ENCODE data around the gene ABCD2.

ABCD2 gene

DNA sequence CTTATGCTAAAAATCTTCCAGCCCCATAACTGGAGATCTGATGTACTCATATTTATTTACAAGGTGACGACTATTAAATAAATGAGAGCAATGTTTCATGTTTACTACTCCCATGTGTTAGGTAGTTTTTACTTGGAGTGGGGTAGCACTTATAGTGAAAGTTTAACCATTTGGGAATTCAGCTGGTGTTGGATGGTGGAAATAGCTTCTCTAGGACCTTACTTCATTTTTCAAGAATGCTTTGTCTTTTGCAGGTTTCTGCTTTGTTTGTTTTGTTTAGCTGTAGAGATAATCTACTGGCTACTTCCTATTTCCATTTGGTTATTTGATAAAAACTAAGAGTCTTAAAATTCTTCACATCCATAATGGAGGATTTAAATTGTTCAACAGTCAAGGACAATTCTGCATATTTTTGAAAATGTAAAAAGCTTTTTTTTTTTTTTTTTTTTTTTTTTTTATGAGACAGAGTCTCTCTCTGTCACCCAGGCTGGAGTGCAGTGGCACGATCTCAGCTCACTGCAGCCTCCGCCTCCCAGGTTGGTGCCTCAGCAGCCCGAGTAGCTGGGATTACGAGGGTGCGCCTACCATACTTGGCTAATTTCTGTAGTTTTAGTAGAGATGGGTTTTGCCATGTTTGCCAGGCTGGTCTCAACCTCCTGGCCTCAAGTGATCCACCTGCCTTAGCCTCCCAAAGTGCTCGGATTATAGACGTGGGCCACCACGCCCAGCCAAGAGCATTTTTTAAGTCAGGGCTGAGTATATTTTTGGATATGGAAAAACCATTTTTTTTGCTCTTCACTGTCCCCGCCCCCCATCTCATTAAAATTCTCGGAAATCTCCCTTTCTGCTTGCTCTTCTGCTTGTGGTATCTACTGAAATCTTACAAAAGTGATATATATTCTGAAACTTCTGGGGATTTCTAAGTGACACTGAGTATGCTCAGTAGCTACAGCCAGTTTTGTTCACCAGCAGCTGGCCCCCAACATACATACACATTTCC, 1.4 kb upstream of the ABCD2 start:
- no peak for DNase-seq (ENCODE audit: extremely low read depth, low read depth)
- TF ChIP-seq, protein P1, sequence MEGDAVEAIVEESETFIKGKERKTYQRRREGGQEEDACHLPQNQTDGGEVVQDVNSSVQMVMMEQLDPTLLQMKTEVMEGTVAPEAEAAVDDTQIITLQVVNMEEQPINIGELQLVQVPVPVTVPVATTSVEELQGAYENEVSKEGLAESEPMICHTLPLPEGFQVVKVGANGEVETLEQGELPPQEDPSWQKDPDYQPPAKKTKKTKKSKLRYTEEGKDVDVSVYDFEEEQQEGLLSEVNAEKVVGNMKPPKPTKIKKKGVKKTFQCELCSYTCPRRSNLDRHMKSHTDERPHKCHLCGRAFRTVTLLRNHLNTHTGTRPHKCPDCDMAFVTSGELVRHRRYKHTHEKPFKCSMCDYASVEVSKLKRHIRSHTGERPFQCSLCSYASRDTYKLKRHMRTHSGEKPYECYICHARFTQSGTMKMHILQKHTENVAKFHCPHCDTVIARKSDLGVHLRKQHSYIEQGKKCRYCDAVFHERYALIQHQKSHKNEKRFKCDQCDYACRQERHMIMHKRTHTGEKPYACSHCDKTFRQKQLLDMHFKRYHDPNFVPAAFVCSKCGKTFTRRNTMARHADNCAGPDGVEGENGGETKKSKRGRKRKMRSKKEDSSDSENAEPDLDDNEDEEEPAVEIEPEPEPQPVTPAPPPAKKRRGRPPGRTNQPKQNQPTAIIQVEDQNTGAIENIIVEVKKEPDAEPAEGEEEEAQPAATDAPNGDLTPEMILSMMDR (IDR thresholded peaks at IDR 0.05; ENCODE audit: low read depth, low read length): no peak

DNA sequence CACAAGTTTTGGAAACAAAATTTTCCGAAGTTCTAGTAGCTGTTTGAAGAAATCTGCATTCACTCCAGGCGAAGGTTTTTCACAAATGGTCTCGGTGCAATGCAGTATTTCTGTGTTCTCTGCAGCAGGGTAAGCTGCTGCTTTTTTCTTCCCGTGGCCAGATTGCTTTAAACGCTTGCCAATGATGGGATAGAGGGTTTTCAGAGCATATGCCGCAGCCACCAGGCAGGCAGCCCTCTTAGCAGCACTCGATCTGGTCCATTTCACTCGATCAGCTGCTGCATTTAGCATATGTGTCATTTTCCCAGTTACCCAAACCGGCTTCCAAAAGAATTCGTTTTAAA, 315 bp downstream of the ABCD2 start:
- no peak for DNase-seq (ENCODE audit: extremely low read depth, low read depth)
- TF ChIP-seq, protein P1 (IDR thresholded peaks at IDR 0.05; ENCODE audit: low read depth, low read length): no peak

DNA sequence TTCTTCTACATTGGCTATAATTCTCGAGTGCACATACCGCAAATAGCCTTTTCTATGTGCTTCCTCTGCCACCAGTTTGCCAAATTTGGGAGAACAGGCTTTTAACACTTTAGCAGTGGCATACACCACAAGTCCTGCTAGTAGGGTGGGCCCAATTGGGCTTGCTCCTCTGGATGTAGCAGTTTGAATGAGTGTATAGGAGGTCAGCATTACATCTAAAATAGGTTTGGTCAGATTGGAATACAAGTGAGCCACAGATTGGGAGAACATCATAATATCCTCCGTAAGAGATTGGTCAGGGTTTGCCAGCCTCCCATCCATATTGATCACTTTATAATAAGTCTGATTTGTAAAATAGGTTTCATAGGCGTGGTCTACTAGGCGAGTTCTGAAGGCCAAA, 902 bp downstream of the ABCD2 start:
- DNase-seq (ENCODE audit: extremely low read depth, low read depth): no peak
- TF ChIP-seq, protein P1 (IDR thresholded peaks at IDR 0.05; ENCODE audit: low read depth, low read length): no peak

DNA sequence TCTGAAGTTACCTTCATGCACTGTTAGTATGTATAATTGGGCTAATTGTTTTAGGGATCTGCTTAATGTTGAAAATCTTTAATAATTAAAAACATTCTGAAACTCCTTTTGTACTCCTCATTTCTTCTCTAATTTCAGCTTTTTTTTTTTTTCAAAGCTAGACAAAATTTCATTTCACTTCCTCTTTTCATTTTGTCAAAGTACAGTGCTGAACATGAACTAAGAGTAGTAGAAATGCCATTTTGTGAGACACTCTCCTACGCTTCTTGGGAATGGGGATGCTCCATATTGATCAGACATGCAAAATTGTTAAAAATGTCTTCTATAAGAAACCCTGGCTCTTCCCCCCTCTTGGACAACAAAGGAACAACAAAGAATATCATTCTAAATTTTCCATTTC, 1.7 kb downstream of the ABCD2 start:
- DNase-seq (ENCODE audit: extremely low read depth, low read depth): no peak
- TF ChIP-seq, protein P1 (IDR thresholded peaks at IDR 0.05; ENCODE audit: low read depth, low read length): no peak

DNA sequence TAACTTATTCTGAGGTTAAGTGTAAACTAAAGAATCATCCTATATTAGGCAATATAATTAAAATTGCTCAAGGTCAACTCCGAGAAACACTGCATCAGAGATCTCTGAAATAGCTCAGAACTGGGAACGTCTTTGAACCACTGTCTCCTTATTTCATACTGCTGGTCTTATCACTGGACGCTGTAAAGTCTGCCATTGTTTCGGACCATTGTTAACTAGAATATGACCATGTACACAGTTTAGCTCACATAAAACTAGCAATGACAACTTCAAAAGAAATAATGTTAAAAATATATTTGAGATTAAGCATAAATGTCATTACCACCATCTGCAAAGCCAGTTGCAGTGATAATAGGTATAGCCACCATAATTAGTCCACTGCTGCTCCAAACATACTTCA, 2.9 kb downstream of the ABCD2 start:
- DNase-seq (ENCODE audit: extremely low read depth, low read depth): no peak

DNA sequence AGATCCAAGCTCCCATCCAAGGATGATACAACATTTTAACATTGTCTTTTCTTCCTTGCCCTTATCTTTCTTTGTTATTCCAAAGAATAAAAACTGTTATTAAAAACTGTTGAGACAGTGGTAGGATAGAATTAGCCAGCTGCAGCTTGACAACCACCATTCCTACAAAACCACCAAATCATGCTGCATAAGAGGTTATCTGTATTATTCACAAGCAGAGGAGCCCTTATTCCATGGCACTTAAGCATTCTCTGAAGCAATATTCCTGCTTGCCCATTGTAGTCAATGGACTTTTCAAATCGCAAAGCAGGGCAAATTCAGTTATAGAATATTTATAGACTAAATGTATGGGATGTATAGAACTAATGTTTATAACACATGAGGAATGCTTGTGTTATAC, 3.4 kb downstream of the ABCD2 start:
- TF ChIP-seq, protein P1 (IDR thresholded peaks at IDR 0.05; ENCODE audit: low read depth, low read length): no peak
- DNase-seq (ENCODE audit: extremely low read depth, low read depth): no peak

More for the DNA sequence above, 2.9 kb downstream of the ABCD2 start:
- TF ChIP-seq, protein P1 (IDR thresholded peaks at IDR 0.05; ENCODE audit: low read depth, low read length): no peak

DNA sequence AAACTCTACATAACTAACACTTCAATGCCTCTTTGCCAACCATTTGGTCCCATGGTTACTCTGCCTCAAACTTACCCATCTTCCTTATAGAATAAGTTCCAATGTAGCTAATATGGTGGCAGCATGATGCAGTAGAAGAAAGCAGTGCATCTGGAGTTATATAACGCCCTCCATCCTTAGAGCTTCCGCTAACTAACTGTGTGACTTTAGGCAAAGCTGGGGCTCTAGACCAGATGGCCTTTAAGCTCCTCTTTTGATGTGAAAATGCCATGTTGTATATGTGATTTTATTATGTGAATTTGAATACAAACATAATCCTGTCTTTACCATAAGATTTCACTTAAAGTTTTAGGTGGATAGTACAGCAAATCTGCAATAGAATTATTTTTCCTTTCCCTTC, 6.1 kb downstream of the ABCD2 start:
- DNase-seq (ENCODE audit: extremely low read depth, low read depth): no peak
- TF ChIP-seq, protein P1 (IDR thresholded peaks at IDR 0.05; ENCODE audit: low read depth, low read length): no peak
